ENCODE results near the gene MCU.
A peak's percentile ranks its signal among the peaks of the same experiment; 100 is the strongest.
"Not testable (repeated sequence)": the region's sequence is repeated elsewhere in the genome, so short reads cannot be mapped to it uniquely, and the experiment has no call there.

The MCU gene

DNA sequence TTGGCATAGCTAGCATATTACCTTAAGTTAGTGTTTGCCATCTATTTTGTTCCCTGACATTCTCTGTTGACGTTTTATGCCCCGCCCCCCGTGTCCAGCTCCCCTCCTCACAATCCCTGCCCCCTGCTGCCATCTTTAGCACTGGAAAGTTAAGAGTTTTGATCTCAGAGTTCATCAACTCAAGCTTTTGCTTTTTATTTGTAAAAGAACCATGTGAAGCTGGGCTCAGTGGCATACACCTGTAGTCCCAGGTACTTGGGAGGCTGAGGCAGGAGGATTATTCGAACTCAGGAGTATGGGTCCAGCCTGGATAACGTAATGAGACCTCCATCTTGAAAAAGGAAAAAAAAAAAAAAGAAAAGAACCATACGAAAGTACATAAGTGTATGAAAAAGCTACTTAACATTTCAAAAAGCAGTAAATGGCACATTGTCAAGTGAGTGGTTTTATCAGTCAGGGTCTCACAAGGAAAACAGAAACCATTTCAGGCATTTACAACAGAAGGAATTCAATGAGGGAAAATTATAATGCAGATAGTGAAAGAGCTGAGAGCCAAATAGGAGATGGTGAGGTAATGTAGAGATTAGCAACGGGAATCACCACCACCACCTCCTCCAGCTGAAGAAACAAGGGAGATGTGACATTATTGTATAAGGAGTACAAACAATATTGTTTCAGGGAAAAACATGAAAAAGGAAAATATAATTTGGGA, 64.9 kb downstream of the MCU start:
- POLR2A ChIA-PET: no interaction called here
- DNase-seq (ENCODE audit: extremely low spot score): no peak

GRCh38 chr10:72757732-72758131, 65.8 kb downstream of the MCU start:
- CTCF ChIA-PET: no interaction called here
- POLR2A ChIA-PET: no interaction called here
- no peak for TF ChIP-seq CTBP1 (IDR thresholded peaks at IDR 0.05; ENCODE audit: borderline replicate concordance)
- no peak for TF ChIP-seq FOXM1 (IDR thresholded peaks at IDR 0.05; ENCODE audit: borderline replicate concordance)
- no peak for TF ChIP-seq ARNT (IDR thresholded peaks at IDR 0.05)
- TF ChIP-seq TARDBP (IDR thresholded peaks at IDR 0.05): no peak
- TF ChIP-seq PKNOX1 (IDR thresholded peaks at IDR 0.05): no peak
- no peak for TF ChIP-seq FOXA1 (IDR thresholded peaks at IDR 0.05)
- TF ChIP-seq HDGF (IDR thresholded peaks at IDR 0.05; ENCODE audit: borderline replicate concordance): no peak
- TF ChIP-seq SUZ12 (IDR thresholded peaks at IDR 0.05): no peak
- no peak for TF ChIP-seq LEF1 (IDR thresholded peaks at IDR 0.05; ENCODE audit: borderline replicate concordance)
- TF ChIP-seq BHLHE40 (IDR thresholded peaks at IDR 0.05; ENCODE audit: borderline replicate concordance): no peak
- TF ChIP-seq NFRKB (IDR thresholded peaks at IDR 0.05): no peak
- TF ChIP-seq ZNF384 (IDR thresholded peaks at IDR 0.05): no peak
- no peak for TF ChIP-seq ELF4 (IDR thresholded peaks at IDR 0.05)
- no peak for TF ChIP-seq SP1 (IDR thresholded peaks at IDR 0.05)
- TF ChIP-seq L3MBTL2 (conservative IDR thresholded peaks at IDR 0.05): no peak
- no peak for TF ChIP-seq FOXK2 (IDR thresholded peaks at IDR 0.05)
- DNase-seq (ENCODE audit: extremely low spot score): no peak

More for the DNA sequence above, 64.9 kb downstream of the MCU start:
- CTCF ChIA-PET: interaction anchor here (0.6 to 1.0 kb wide), 2 partner anchors 13 to 1478 kb away, joined by 3 read pairs; no protein-coding TSS in a partner anchor
- TF ChIP-seq TARDBP (IDR thresholded peaks at IDR 0.05): no peak
- TF ChIP-seq ZNF384 (IDR thresholded peaks at IDR 0.05): 0 out of 2 replicates have a peak, but pooled peaks have one; percentile 32

- POLR2A ChIA-PET; DNase-seq (ENCODE audit: extremely low spot score): not testable (repeated sequence)
- CTCF ChIA-PET: interaction anchor here (0.6 kb wide), 1 partner anchor 37 kb away, joined by 3 read pairs; no protein-coding TSS in a partner anchor
Observed at GRCh38 chr10:72758930-72759329, 67.0 kb downstream of the MCU start.

DNA sequence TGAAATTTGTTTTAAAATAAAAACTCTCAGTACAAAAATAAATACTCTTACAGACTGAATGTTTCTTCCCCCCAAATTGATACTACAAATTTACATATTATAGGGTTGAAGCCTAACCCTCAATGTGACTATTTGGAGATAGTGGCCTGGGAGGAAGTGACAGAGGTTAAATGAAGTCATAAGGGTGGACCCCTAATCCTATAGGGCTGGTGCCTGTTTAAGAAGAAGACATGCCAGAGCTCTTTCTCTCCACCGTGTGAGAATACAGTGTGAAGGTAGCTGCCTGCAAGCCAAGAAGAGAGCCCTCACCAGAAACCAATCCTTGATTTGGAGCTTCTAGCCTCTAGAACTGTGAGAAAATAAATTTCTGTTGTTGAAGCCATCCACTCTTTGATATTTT, 67.6 kb downstream of the MCU start:
- ChIA-PET CTCF (interaction anchor here (0.6 kb wide), 1 partner anchor 38 kb away, joined by 3 read pairs; no protein-coding TSS in a partner anchor), POLR2A (interaction anchor here (0.7 kb wide), 1 partner anchor 68 kb away, joined by 3 read pairs; the partner anchor contains the start of gene MCU)
- TF ChIP-seq ARNT (IDR thresholded peaks at IDR 0.05) (no peak), LEF1 (IDR thresholded peaks at IDR 0.05; ENCODE audit: borderline replicate concordance) (no peak), NFRKB (IDR thresholded peaks at IDR 0.05) (no peak), FOXM1 (IDR thresholded peaks at IDR 0.05; ENCODE audit: borderline replicate concordance) (no peak)
- DNase-seq (ENCODE audit: extremely low spot score): no peak

DNA sequence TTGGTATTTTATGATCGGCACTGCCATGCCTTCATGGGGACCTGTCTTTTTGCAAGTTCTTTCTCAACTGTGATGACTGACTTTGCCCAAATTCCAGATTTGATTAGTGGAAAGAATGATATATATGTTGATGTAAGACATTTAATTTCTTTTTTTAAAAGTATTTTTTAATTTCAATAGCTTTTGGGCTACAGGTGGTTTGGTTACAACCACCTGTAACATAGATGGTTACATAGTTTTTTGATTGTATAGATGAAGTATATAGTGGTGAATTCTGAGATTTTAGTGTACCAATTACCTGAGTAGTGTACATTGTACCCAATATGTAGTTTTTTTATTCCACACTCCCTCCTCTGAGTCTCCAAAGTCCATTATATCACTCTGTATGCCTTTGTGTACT, 69.6 kb downstream of the MCU start:
- no peak for DNase-seq (ENCODE audit: extremely low spot score)
- no peak for TF ChIP-seq SP1 (IDR thresholded peaks at IDR 0.05)
- TF ChIP-seq LEF1 (IDR thresholded peaks at IDR 0.05; ENCODE audit: borderline replicate concordance): no peak
- CTCF ChIA-PET: no interaction called here
- POLR2A ChIA-PET: no interaction called here

- DNase-seq (ENCODE audit: extremely low spot score): no peak
- TF ChIP-seq FOXK2 (IDR thresholded peaks at IDR 0.05) (no peak), HDGF (IDR thresholded peaks at IDR 0.05; ENCODE audit: borderline replicate concordance) (no peak), FOXA1 (IDR thresholded peaks at IDR 0.05) (no peak), L3MBTL2 (conservative IDR thresholded peaks at IDR 0.05) (no peak), BHLHE40 (IDR thresholded peaks at IDR 0.05; ENCODE audit: borderline replicate concordance) (no peak), ZNF384 (IDR thresholded peaks at IDR 0.05) (no peak), SP1 (IDR thresholded peaks at IDR 0.05) (no peak), LEF1 (IDR thresholded peaks at IDR 0.05; ENCODE audit: borderline replicate concordance) (no peak), SUZ12 (IDR thresholded peaks at IDR 0.05) (no peak), PKNOX1 (IDR thresholded peaks at IDR 0.05) (no peak), ARNT (IDR thresholded peaks at IDR 0.05) (no peak), ELF4 (IDR thresholded peaks at IDR 0.05) (no peak), NFRKB (IDR thresholded peaks at IDR 0.05) (no peak), FOXM1 (IDR thresholded peaks at IDR 0.05; ENCODE audit: borderline replicate concordance) (no peak), TARDBP (IDR thresholded peaks at IDR 0.05) (no peak), CTBP1 (IDR thresholded peaks at IDR 0.05; ENCODE audit: borderline replicate concordance) (no peak)
- CTCF ChIA-PET: no interaction called here
- POLR2A ChIA-PET: no interaction called here
Observed at GRCh38 chr10:72762042-72762441, 70.1 kb downstream of the MCU start.

GRCh38 chr10:72763201-72763600, 71.3 kb downstream of the MCU start:
- POLR2A ChIA-PET: interaction anchor here (1.1 to 1.4 kb wide), 2 partner anchors 21 to 23 kb away, joined by 3 to 4 read pairs; no protein-coding TSS in a partner anchor

More at GRCh38 chr10:72763201-72763600, 71.3 kb downstream of the MCU start:
- CTCF ChIA-PET: no interaction called here
- no peak for DNase-seq (ENCODE audit: extremely low spot score)
- no peak for TF ChIP-seq ELF4 (IDR thresholded peaks at IDR 0.05)
- no peak for TF ChIP-seq FOXA1 (IDR thresholded peaks at IDR 0.05)
- no peak for TF ChIP-seq L3MBTL2 (conservative IDR thresholded peaks at IDR 0.05)
- no peak for TF ChIP-seq NFRKB (IDR thresholded peaks at IDR 0.05)
- TF ChIP-seq FOXK2 (IDR thresholded peaks at IDR 0.05): no peak
- TF ChIP-seq HDGF (IDR thresholded peaks at IDR 0.05; ENCODE audit: borderline replicate concordance): no peak
- TF ChIP-seq PKNOX1 (IDR thresholded peaks at IDR 0.05): no peak
- TF ChIP-seq ZNF384 (IDR thresholded peaks at IDR 0.05): no peak
- no peak for TF ChIP-seq LEF1 (IDR thresholded peaks at IDR 0.05; ENCODE audit: borderline replicate concordance)
- no peak for TF ChIP-seq TARDBP (IDR thresholded peaks at IDR 0.05)
- TF ChIP-seq FOXM1 (IDR thresholded peaks at IDR 0.05; ENCODE audit: borderline replicate concordance): no peak

All from HEK293T (cell line).